GM12892 (cell line): ENCODE measurements around the gene ACAP1.

Source experiments
- POLR2A ChIP-seq: IDR thresholded peaks from 2 replicates; pipeline ENCODE4 v1.6.1; 2011; ENCODE audit warnings: low read depth, low read length, control low read depth
- POLR2AphosphoS5 ChIP-seq: IDR thresholded peaks from 2 replicates; pipeline ENCODE4 v1.6.1; 2011; ENCODE audit warnings: low read depth, low read length, control low read depth
- TAF1 ChIP-seq: IDR thresholded peaks from 2 replicates; pipeline ENCODE4 v1.6.1; 2011; ENCODE audit warnings: low read depth, mild to moderate bottlenecking, control low read depth, low read length, borderline replicate concordance

GRCh38 chr17:7292729-7293128, 43.6 kb upstream of the ACAP1 start:
- TF ChIP-seq TAF1 (no peak), POLR2AphosphoS5 (no peak), POLR2A (no peak)
